ENCODE measurements around the gene MMD. TPM values are rescaled to one million over a fixed set of nuclear protein-coding genes. Genes with fewer than 3 reads are reported as not detected.
A peak's percentile ranks its signal among the peaks of the same experiment; 100 is the strongest.
"Not testable (repeated sequence)": the region's sequence is repeated elsewhere in the genome, so short reads cannot be mapped to it uniquely, and the experiment has no call there.

MMD gene
- total RNA-seq, 2 experiments from 2014 or later, result 26.6 to 26.8 TPM

GRCh38 chr17:55433629-55434422 lies 12.2 kb upstream of the MMD start:
- no peak overlapping the region for H3K4me3 Mint-ChIP-seq
- DNase-seq, result no peak

GRCh38 chr17:55433029-55433628 lies 11.5 kb upstream of the MMD start:
- DNase-seq, result no peak
- Mint-ChIP-seq H3K9me3 (no peaks in the 10 kb centered on the region), H3K4me1 (peaks cover 16% of the 10 kb centered on the region), H3K27me3 (peaks cover 4% of the 10 kb centered on the region), H3K36me3 (no peaks in the 10 kb centered on the region), H3K27ac (no peak overlapping the region), H3K4me3 (no peak overlapping the region)

More at GRCh38 chr17:55433629-55434422, 12.2 kb upstream of the MMD start:
- peaks cover 4% of the 10 kb centered on the region for H3K27me3 Mint-ChIP-seq
- peaks cover 16% of the 10 kb centered on the region for H3K4me1 Mint-ChIP-seq
- no peaks in the 10 kb centered on the region for H3K36me3 Mint-ChIP-seq
- no peak overlapping the region for H3K27ac Mint-ChIP-seq
- H3K9me3 Mint-ChIP-seq, result no peaks in the 10 kb centered on the region

GRCh38 chr17:55432358-55433028 lies 10.9 kb upstream of the MMD start:
- Mint-ChIP-seq H3K27me3 (peaks cover 4% of the 10 kb centered on the region), H3K4me3 (peak overlapping the region; percentile 32), H3K27ac (peak overlapping the region; percentile 22), H3K4me1 (peaks cover 16% of the 10 kb centered on the region), H3K36me3 (no peaks in the 10 kb centered on the region), H3K9me3 (no peaks in the 10 kb centered on the region)
- DNase-seq, result no peak

- H3K4me3 Mint-ChIP-seq, H3K27me3 Mint-ChIP-seq, H3K27ac Mint-ChIP-seq, H3K36me3 Mint-ChIP-seq, H3K9me3 Mint-ChIP-seq, DNase-seq: not testable (repeated sequence)
- peaks cover 14% of the 10 kb centered on the region for H3K4me1 Mint-ChIP-seq
Measured at GRCh38 chr17:55431914-55432313, 10.3 kb upstream of the MMD start.

GRCh38 chr17:55430541-55431288 lies 9.1 kb upstream of the MMD start:
- H3K9me3 Mint-ChIP-seq, result no peaks in the 10 kb centered on the region
- no peak for DNase-seq
- H3K36me3 Mint-ChIP-seq, result no peaks in the 10 kb centered on the region
- peaks cover 10% of the 10 kb centered on the region for H3K4me1 Mint-ChIP-seq
- H3K27me3 Mint-ChIP-seq, result peaks cover 9% of the 10 kb centered on the region
- H3K4me3 Mint-ChIP-seq, result no peak overlapping the region
- no peak overlapping the region for H3K27ac Mint-ChIP-seq

GRCh38 chr17:55427587-55427882 lies 5.9 kb upstream of the MMD start:
- DNase-seq, result no peak
- peaks cover 32% of the 10 kb centered on the region for H3K27me3 Mint-ChIP-seq
- no peak overlapping the region for H3K4me3 Mint-ChIP-seq
- H3K9me3 Mint-ChIP-seq, result no peaks in the 10 kb centered on the region
- no peaks in the 10 kb centered on the region for H3K36me3 Mint-ChIP-seq
- H3K27ac Mint-ChIP-seq, result no peak overlapping the region
- peaks cover 4% of the 10 kb centered on the region for H3K4me1 Mint-ChIP-seq

- peaks cover 35% of the 10 kb centered on the region for H3K27me3 Mint-ChIP-seq
- no peak overlapping the region for H3K27ac Mint-ChIP-seq
- no peaks in the 10 kb centered on the region for H3K36me3 Mint-ChIP-seq
- peaks cover 3% of the 10 kb centered on the region for H3K4me1 Mint-ChIP-seq
- DNase-seq, result no peak
- H3K9me3 Mint-ChIP-seq, result no peaks in the 10 kb centered on the region
- H3K4me3 Mint-ChIP-seq, result no peak overlapping the region
Measured at GRCh38 chr17:55426851-55427586, 5.4 kb upstream of the MMD start.

GRCh38 chr17:55424893-55425540 lies 3.4 kb upstream of the MMD start:
- no peaks in the 10 kb centered on the region for H3K9me3 Mint-ChIP-seq

GRCh38 chr17:55423535-55423934 lies 1.9 kb upstream of the MMD start:
- Mint-ChIP-seq H3K27ac (no peak overlapping the region), H3K4me3 (no peak overlapping the region), H3K9me3 (no peaks in the 10 kb centered on the region)

More at GRCh38 chr17:55424893-55425540, 3.4 kb upstream of the MMD start:
- no peak for DNase-seq
- Mint-ChIP-seq H3K4me3 (no peak overlapping the region), H3K4me1 (peaks cover 6% of the 10 kb centered on the region), H3K27ac (no peak overlapping the region), H3K36me3 (peaks cover 4% of the 10 kb centered on the region), H3K27me3 (peaks cover 36% of the 10 kb centered on the region)

GRCh38 chr17:55422828-55423164 lies 1.2 kb upstream of the MMD start:
- peaks cover 36% of the 10 kb centered on the region for H3K27me3 Mint-ChIP-seq
- peaks cover 25% of the 10 kb centered on the region for H3K36me3 Mint-ChIP-seq

More at GRCh38 chr17:55423535-55423934, 1.9 kb upstream of the MMD start:
- Mint-ChIP-seq H3K4me1 (peaks cover 20% of the 10 kb centered on the region), H3K27me3 (peaks cover 36% of the 10 kb centered on the region), H3K36me3 (peaks cover 18% of the 10 kb centered on the region)
- DNase-seq, result no peak

GRCh38 chr17:55420776-55421178 lies 858 bp downstream of the MMD start:
- H3K27me3 Mint-ChIP-seq, result peaks cover 31% of the 10 kb centered on the region
- peak overlapping the region; percentile 88 for H3K4me3 Mint-ChIP-seq
- H3K36me3 Mint-ChIP-seq, result peaks cover 38% of the 10 kb centered on the region
- peaks cover 39% of the 10 kb centered on the region for H3K4me1 Mint-ChIP-seq
- peak; percentile 48 for DNase-seq
- peak overlapping the region; percentile 97 for H3K27ac Mint-ChIP-seq
- H3K9me3 Mint-ChIP-seq, result no peaks in the 10 kb centered on the region

More at GRCh38 chr17:55422828-55423164, 1.2 kb upstream of the MMD start:
- DNase-seq, H3K4me3 Mint-ChIP-seq, H3K27ac Mint-ChIP-seq, H3K9me3 Mint-ChIP-seq: not testable (repeated sequence)
- H3K4me1 Mint-ChIP-seq, result peaks cover 26% of the 10 kb centered on the region

GRCh38 chr17:55420067-55420775 lies 1.4 kb downstream of the MMD start:
- Mint-ChIP-seq H3K9me3 (no peaks in the 10 kb centered on the region), H3K36me3 (peaks cover 40% of the 10 kb centered on the region), H3K27me3 (peaks cover 27% of the 10 kb centered on the region), H3K4me1 (peaks cover 41% of the 10 kb centered on the region), H3K4me3 (peak overlapping the region; percentile 88), H3K27ac (peak overlapping the region; percentile 97)
- DNase-seq, result peak; percentile 30

GRCh38 chr17:55418369-55419268 lies 3.0 kb downstream of the MMD start:
- no peaks in the 10 kb centered on the region for H3K9me3 Mint-ChIP-seq
- DNase-seq, result no peak
- no peak overlapping the region for H3K4me3 Mint-ChIP-seq
- peak overlapping the region; percentile 97 for H3K27ac Mint-ChIP-seq
- peaks cover 53% of the 10 kb centered on the region for H3K36me3 Mint-ChIP-seq
- peaks cover 57% of the 10 kb centered on the region for H3K4me1 Mint-ChIP-seq
- H3K27me3 Mint-ChIP-seq, result peaks cover 13% of the 10 kb centered on the region
